Heart right ventricle (tissue), 16 donors: ENCODE results near the gene IL1RN. TPM values are rescaled to one million over a fixed set of nuclear protein-coding genes. Genes with fewer than 3 reads are reported as not detected.

Experiments used
- ATAC-seq, 8 donors: fragments of 200-7000 bp; cut with Tn5 transposase; one replicate each; pipeline ENCODE4 v1.9.1; 2020; ENCODE audit warnings: mild to moderate bottlenecking in 8 of 8, moderate library complexity in 8 of 8, moderate number of reproducible peaks in 1 of 8
- DNase-seq, 2 donors: peaks; one replicate each; pipeline ENCODE4 v3.0.0-alpha.2; 2020
- H3K27ac ChIP-seq, 10 donors: fragments of 200-600 bp; sonication (generic) in 2 of 10; one replicate each; pipeline versions ENCODE4 v1.5.0 to v1.8.0; 2020 to 2022; ENCODE audit warnings: mild to moderate bottlenecking in 3 of 10
- H3K27me3 ChIP-seq, 7 donors: fragments of 200-600 bp; one replicate each; pipeline ENCODE4 v1.8.0; 2021 to 2022; ENCODE audit warnings: mild to moderate bottlenecking in 2 of 7
- H3K36me3 ChIP-seq, 9 donors: fragments of 200-600 bp; sonication (generic) in 1 of 9; one replicate each; pipeline versions ENCODE4 v1.5.0 to v1.8.0; 2020 to 2022; ENCODE audit warnings: mild to moderate bottlenecking in 2 of 9
- H3K4me1 ChIP-seq, 9 donors: fragments of 200-600 bp; sonication (generic) in 1 of 9; one replicate each; pipeline versions ENCODE4 v1.5.0 to v1.8.0; 2020 to 2022; ENCODE audit warnings: mild to moderate bottlenecking in 4 of 9
- H3K4me3 ChIP-seq, 10 donors: fragments of 200-600 bp; sonication (generic) in 2 of 10; one replicate each; pipeline versions ENCODE4 v1.5.0 to v1.8.0; 2020 to 2022; ENCODE audit warnings: mild to moderate bottlenecking in 7 of 10, moderate library complexity in 2 of 10
- H3K9me3 ChIP-seq, 11 donors: fragments of 200-600 bp in 10 of 11; sonication (generic) in 2 of 11; one replicate each; pipeline versions ENCODE4 v1.5.0 to v1.8.0; 2013 to 2022; ENCODE audit warnings: mild to moderate bottlenecking in 2 of 11, control low read depth in 1 of 11, moderate library complexity in 1 of 11
- WGBS, 2 donors: extraction: QIAGEN DNeasy Blood & Tissue Kit; methylation state at CpG; one replicate each; pipeline ENCODE4 v1.1.7; 2013; ENCODE audit warnings: inconsistent platforms in 1 of 2; 5-methylcytosine and 5-hydroxymethylcytosine counted together
- intact Hi-C, 10 donors: fragments of 100-400 bp; cut with DNase I; formaldehyde crosslinking; loops; one replicate each; pipeline versions ENCODE4 v1.11.1 to v1.14.2; 2022
- polyA plus RNA-seq, 2 donors: library from polyadenylated mRNA; stranded (reverse); fragments of 200-250 nt; gene quantifications; one replicate each; pipeline ENCODE4 v1.2.3, GENCODE V29; 2013
- total RNA-seq, 10 donors: library from RNA; stranded (reverse); fragmentation: NEBNext Ultra II Directional in 3 of 10; extraction: Animal tissue kit (Norgen Biotek cat#: 25700) in 3 of 10; gene quantifications; one replicate each; pipeline versions ENCODE4 v1.2.1 to v1.2.4, GENCODE V29; 2021 to 2023
- TF ChIP-seq, protein P1 (sequence below), 9 donors: fragments of 200-600 bp; sonication (generic) in 2 of 9; IDR thresholded peaks; one replicate each; pipeline versions ENCODE4 v1.5.0 to v1.8.0; 2021 to 2022; ENCODE audit warnings: antibody characterized with exemption in 9 of 9, mild to moderate bottlenecking in 5 of 9, moderate library complexity in 1 of 9
- donor health status: Arrhythmogenic right ventricular cardiomyopathy.
- donor health status: ischemic (EF 13 %, LVEDD 7.1; RV severe dilation, severe dysfunction).
- donor health status: healthy with polysubstance abuse.
- donor health status: DM: no; HTN: yes; CAD: no.
- donor health status: DM: no; HTN: no; CAD: no.
- donor health status: ischemic (EF 25% LVEDD 6.9; RV normal size, moderate dysfunction).
- donor health status: ischemic (EF 25% LVEDD 5.7; RV mildly dilated, moderate dysfunction).
- donor health status: healthy.
- donor health status: DM: yes; HTN: yes; CAD: no.
- donor health status: Ischemic cardiomyopathy.
- donor health status: ischemic (EF 35%, LVEDD 5.7; RV mildly dilated, moderate dysfunction).
- donor health status: nonischemic (EF 11% LVEDD 7.7; RV severe dilation, severe dysfunction).
- donor health status: DM: yes; HTN: yes; CAD: no.
- donor health status: PGD.
- donor health status: ischemic (EF 29% LVEDD 5.4; RV normal size, mild dysfunction).
- donor health status: nonischemic (EF 23%, LVEDD 6.1; RV moderate dilation, normal function).

IL1RN gene
- total and polyA plus RNA-seq, 12 donors = 0.22 to 9.2 (median 0.85) TPM; not detected in 2

DNA sequence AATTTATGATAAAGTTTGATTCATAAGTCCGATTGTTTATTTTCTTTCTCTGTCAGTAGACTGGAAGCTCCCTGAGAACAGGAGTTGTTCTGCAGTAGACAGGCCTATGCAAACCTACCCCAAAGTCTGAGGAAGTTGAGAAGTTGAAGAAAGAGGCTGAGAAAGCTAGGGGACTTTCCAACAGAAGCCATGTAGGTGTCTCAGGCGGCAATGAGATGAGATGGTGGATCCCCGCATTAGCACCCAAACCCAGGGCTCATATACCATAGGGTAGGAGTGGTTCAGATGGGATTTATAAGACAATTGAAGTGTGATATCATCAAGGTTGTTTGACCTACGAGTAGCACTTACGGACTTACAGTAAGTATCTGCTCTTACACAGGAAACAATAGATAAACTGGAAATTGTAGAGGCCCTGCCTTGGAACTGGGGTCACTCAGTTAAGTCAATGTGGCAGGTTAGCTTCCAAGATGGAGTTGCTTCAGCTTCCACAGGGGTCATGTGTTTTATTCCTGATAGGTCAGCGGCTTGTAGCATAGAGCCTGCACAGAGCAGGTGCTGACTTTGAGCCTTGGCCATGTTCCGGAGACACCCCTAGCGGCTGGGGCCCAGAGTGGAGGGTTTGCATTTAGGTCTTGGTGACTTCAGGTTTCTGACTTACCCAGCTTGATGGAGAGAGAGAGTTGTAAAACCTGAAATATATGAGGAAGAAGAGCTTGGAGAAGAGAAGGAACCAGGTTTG is 44.1 kb downstream of the IL1RN start:
- TF ChIP-seq, protein P1, sequence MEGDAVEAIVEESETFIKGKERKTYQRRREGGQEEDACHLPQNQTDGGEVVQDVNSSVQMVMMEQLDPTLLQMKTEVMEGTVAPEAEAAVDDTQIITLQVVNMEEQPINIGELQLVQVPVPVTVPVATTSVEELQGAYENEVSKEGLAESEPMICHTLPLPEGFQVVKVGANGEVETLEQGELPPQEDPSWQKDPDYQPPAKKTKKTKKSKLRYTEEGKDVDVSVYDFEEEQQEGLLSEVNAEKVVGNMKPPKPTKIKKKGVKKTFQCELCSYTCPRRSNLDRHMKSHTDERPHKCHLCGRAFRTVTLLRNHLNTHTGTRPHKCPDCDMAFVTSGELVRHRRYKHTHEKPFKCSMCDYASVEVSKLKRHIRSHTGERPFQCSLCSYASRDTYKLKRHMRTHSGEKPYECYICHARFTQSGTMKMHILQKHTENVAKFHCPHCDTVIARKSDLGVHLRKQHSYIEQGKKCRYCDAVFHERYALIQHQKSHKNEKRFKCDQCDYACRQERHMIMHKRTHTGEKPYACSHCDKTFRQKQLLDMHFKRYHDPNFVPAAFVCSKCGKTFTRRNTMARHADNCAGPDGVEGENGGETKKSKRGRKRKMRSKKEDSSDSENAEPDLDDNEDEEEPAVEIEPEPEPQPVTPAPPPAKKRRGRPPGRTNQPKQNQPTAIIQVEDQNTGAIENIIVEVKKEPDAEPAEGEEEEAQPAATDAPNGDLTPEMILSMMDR (IDR thresholded peaks at IDR 0.05) = no peak
- 90 to 92% methylated on average over 8 of the region's 8 CpGs for WGBS, 2 donors

DNA sequence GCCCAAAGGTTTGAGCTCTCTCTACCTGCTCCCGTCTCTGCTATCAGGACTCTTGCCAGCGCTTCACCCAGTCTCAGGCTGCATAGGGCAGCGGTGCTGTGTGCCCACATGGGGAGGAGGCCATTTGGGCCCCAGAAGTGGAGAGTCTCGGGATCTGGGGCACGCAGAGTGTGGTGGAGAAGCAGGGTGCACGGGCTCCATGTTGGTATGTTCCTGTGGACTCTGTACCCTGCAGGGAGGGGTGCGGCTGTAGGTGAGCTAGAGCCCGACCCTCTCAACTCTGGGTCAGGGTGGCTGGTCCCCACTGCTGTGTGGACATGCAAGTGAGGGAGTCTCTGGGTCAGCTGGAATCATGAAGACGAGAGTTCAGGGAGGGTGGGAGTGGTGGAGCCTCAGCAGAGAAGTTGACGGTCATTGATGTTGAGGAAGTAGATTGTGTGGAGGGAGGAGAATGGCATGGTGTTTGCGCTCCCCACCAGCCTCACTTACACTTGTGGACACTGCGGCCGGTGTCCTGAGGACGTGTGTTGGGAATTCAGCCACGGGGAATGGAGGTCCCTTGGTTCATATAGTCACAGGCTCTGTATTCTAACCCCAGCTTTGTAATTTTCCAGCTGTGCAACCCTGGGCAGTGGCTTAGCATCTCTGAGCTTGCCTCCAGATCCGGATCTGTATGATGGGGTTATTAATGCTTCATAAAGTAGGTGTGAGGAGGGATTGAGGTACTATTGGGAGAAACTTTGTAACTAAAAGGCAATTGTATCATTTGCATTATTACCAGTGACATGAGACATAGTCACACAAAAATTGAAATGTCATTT is 45.5 kb downstream of the IL1RN start:
- 89 to 92% methylated on average over 16 of the region's 16 CpGs for WGBS, 2 donors
- ATAC-seq (no peak), DNase-seq (no peak)
- Histone ChIP-seq H3K4me1 (peaks cover 0 to 44% (median 0%) of the 10 kb centered on the region in 9 donors), H3K36me3 (no peaks in the 10 kb centered on the region), H3K4me3 (no peak overlapping the region), H3K9me3 (no peaks in the 10 kb centered on the region), H3K27ac (peak overlapping the region in 1 of 10 donors; percentile 91), H3K27me3 (peaks cover 0 to 4% (median 0%) of the 10 kb centered on the region in 7 donors)
- TF ChIP-seq, protein P1 (IDR thresholded peaks at IDR 0.05) = no peak
- intact Hi-C loops = no loop called here

More for the DNA sequence above, 44.1 kb downstream of the IL1RN start:
- Histone ChIP-seq H3K9me3 (no peaks in the 10 kb centered on the region), H3K4me3 (no peak overlapping the region), H3K27ac (no peak overlapping the region), H3K4me1 (peaks cover 0 to 51% (median 0%) of the 10 kb centered on the region in 9 donors), H3K27me3 (peaks cover 0 to 4% (median 0%) of the 10 kb centered on the region in 7 donors), H3K36me3 (no peaks in the 10 kb centered on the region)
- ATAC-seq = no peak
- no peak for DNase-seq
- intact Hi-C loops = no loop called here

DNA sequence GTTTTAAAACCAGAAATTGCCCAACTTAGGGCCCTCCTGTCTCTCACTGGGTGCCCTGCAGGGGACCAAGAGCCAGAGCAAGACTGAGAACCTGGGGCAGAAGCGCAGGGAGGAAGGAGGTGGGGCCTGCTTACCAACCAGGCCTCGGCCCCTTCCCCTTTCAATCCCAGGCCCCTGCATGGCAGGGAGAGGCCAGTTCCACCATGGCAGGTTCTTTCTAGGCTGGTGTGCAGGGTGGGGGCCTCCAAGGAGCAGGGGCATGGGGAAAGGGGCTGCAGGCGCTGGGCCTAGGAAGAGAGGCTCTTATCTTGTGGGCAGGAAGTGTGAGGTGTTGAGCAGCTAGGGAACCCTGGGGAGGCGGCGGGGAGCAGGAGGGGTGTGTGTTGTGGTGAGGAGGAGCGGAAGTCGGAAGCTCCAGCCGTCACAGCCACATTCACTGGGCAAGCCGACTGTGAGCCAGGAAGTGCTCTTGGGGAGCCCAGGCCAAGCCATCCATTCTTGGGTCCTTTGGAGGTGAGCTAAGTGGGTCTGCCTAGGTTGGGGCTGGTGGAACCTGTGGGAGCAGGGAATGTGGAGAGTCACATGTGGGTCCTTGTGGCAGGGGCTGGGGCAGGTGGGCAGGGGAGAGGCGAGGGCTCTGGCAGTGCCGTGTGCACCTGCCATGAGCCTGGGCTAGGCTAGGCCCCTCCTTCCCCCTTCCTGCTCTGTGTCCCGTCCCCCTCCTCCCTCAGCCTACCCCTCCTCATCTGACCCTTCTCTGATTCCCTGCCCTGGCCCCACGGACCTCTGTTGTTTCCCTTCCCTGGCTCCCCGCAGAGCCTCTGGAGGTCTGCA is 46.4 kb downstream of the IL1RN start, which contains the start of gene PSD4:
PSD4 (plus strand) TSS at position 430 of the 834 bp plus-strand sequence. CDS start 8,486 bp downstream, outside the sequence.
- intact Hi-C loops = no loop called here
- Histone ChIP-seq H3K36me3 (no peaks in the 10 kb centered on the region), H3K27ac (peak within 1 kb of the TSS in 3 of 10 donors; percentile 53 to 91 (median 69)), H3K27me3 (peaks cover 0 to 4% (median 0%) of the 10 kb centered on the region in 7 donors), H3K4me1 (peaks cover 0 to 45% (median 0%) of the 10 kb centered on the region in 9 donors), H3K4me3 (peak within 1 kb of the TSS in 6 of 10 donors; percentile 3 to 62 (median 18)), H3K9me3 (no peaks in the 10 kb centered on the region)
- DNase-seq = peak; percentile 32 to 60
- WGBS, 2 donors = 57 to 62% methylated on average over 12 to 14 of the region's 14 CpGs
- TF ChIP-seq, protein P1 (IDR thresholded peaks at IDR 0.05) = no peak
- ATAC-seq = peak; percentile 62 to 86 (median 72)
